GM12874 (cell line): Measurements from ENCODE around the gene NFIA.

Source experiments
- CTCF ChIP-seq: IDR thresholded peaks from 2 replicates; pipeline ENCODE4 v1.5.1; 2011; ENCODE audit warnings: low read depth, mild to moderate bottlenecking, control low read depth, low read length, moderate library complexity; ENCODE audit not compliant: insufficient read depth

Gene NFIA

GRCh38 chr1:61095470-61095812 is 13.1 kb downstream of the NFIA start:
- no peak for TF ChIP-seq CTCF

- TF ChIP-seq CTCF: no peak
These were observed 15.0 kb downstream of the NFIA start for GRCh38 chr1:61097317-61097716.

GRCh38 chr1:61097722-61098121 is 15.4 kb downstream of the NFIA start:
- TF ChIP-seq CTCF: no peak

- no peak for TF ChIP-seq CTCF
These were observed 16.0 kb downstream of the NFIA start for GRCh38 chr1:61098333-61098732.

GRCh38 chr1:61098906-61099437 is 16.6 kb downstream of the NFIA start:
- TF ChIP-seq CTCF: no peak

GRCh38 chr1:61100578-61100977 is 18.2 kb downstream of the NFIA start:
- TF ChIP-seq CTCF: no peak

GRCh38 chr1:61101536-61101935 is 19.2 kb downstream of the NFIA start:
- TF ChIP-seq CTCF: no peak

GRCh38 chr1:61102041-61102440 is 19.7 kb downstream of the NFIA start:
- no peak for TF ChIP-seq CTCF
